Small intestine (tissue), 7 donors: ENCODE data around the gene MEG3. TPM values are rescaled to one million over a fixed set of nuclear protein-coding genes. Genes with fewer than 3 reads are reported as not detected.

Experiments used
- DNase-seq, 2 donors: peaks; one replicate each; pipeline versions ENCODE4 v3.0.0 to v3.0.0-alpha.2; 2013
- FAIRE-seq: peaks from 2 replicates; lab custom pipeline; 2012; peaks lifted over from hg19 to GRCh38; lab: Jason Lieb, UNC
- H3K27ac ChIP-seq, 3 donors: one replicate each; pipeline ENCODE4 v1.5.1; 2013; ENCODE audit warnings: low read length in 2 of 3, mild to moderate bottlenecking in 2 of 3, control low read depth in 1 of 3, inconsistent platforms in 1 of 3, low read depth in 1 of 3, moderate library complexity in 1 of 3
- H3K27me3 ChIP-seq, 3 donors: one replicate each; pipeline ENCODE4 v1.6.1; 2013; ENCODE audit warnings: low read length in 3 of 3, inconsistent platforms in 1 of 3; ENCODE audit not compliant: control insufficient read depth in 3 of 3, insufficient read depth in 3 of 3
- H3K36me3 ChIP-seq, 3 donors: one replicate each; pipeline ENCODE4 v1.6.1; 2013; ENCODE audit warnings: low read length in 3 of 3, inconsistent platforms in 1 of 3, low read depth in 1 of 3, mild to moderate bottlenecking in 1 of 3, moderate library complexity in 1 of 3; ENCODE audit not compliant: control insufficient read depth in 3 of 3, insufficient read depth in 2 of 3
- H3K4me1 ChIP-seq, 3 donors: one replicate each; pipeline ENCODE4 v1.6.1; 2013; ENCODE audit warnings: low read length in 2 of 3, inconsistent platforms in 1 of 3, low read depth in 1 of 3, mild to moderate bottlenecking in 1 of 3, moderate library complexity in 1 of 3; ENCODE audit not compliant: control insufficient read depth in 3 of 3, insufficient read depth in 2 of 3
- H3K4me3 ChIP-seq, 3 donors: one replicate each; pipeline ENCODE4 v1.5.1; 2013; ENCODE audit warnings: low read length in 3 of 3, control low read depth in 1 of 3, inconsistent platforms in 1 of 3, low read depth in 1 of 3, mild to moderate bottlenecking in 1 of 3, moderate library complexity in 1 of 3
- H3K9me3 ChIP-seq, 2 donors: one replicate each; pipeline ENCODE4 v1.6.1; 2013; ENCODE audit warnings: low read depth in 1 of 2, low read length in 1 of 2; ENCODE audit not compliant: control insufficient read depth in 2 of 2, insufficient read depth in 1 of 2
- WGBS, 3 donors: extraction: QIAGEN DNeasy Blood & Tissue Kit; methylation state at CpG; one replicate each; pipeline ENCODE4 v1.1.7; 2013; 5-methylcytosine and 5-hydroxymethylcytosine counted together
- polyA plus RNA-seq, 4 donors: library from polyadenylated mRNA; stranded (reverse) in 3 of 4; unstranded in 1 of 4; fragments of 200-250 nt in 3 of 4; fragments of 120-200 nt in 1 of 4; gene quantifications; one replicate each; pipeline versions ENCODE4 v1.2.1 to v1.2.3, GENCODE V29; 2013
- donor health status: healthy with polysubstance abuse.
- donor health status: control.
- donor health status: control.
- donor health status: Bipolar disorder and iron deficiency.
- donor health status: healthy.

MEG3 gene
- polyA plus RNA-seq, 4 donors: 5.1 to 86.5 (median 14.6) TPM

DNA sequence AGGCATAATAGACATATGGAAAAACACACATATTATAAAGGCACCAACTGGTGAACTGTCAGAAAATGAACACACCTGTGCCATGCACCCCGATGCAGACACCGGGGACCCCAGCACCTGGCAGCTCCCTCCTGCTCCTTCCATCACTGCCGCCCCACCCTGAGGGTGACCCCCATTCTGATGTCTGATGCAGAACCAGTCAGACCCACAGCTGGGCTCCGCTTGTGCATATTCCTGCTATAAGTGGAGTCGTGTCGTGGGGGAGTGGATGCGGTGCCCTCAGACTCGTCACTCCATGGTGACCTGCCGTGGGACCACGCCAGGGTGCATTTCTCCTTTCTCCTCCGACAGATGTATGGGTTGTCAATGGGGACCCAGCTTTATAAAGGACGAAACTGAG is 45.7 kb upstream of the MEG3 start:
- Histone ChIP-seq H3K27ac (no peak overlapping the region), H3K27me3 (no peaks in the 10 kb centered on the region), H3K9me3 (no peaks in the 10 kb centered on the region), H3K4me1 (peaks cover 0 to 3% (median 0%) of the 10 kb centered on the region in 3 donors), H3K4me3 (no peak overlapping the region), H3K36me3 (no peaks in the 10 kb centered on the region)
- DNase-seq (no peak), FAIRE-seq (no peak)
- 86 to 87% (median 86%) methylated on average over 12 of the region's 12 CpGs for WGBS, 3 donors

DNA sequence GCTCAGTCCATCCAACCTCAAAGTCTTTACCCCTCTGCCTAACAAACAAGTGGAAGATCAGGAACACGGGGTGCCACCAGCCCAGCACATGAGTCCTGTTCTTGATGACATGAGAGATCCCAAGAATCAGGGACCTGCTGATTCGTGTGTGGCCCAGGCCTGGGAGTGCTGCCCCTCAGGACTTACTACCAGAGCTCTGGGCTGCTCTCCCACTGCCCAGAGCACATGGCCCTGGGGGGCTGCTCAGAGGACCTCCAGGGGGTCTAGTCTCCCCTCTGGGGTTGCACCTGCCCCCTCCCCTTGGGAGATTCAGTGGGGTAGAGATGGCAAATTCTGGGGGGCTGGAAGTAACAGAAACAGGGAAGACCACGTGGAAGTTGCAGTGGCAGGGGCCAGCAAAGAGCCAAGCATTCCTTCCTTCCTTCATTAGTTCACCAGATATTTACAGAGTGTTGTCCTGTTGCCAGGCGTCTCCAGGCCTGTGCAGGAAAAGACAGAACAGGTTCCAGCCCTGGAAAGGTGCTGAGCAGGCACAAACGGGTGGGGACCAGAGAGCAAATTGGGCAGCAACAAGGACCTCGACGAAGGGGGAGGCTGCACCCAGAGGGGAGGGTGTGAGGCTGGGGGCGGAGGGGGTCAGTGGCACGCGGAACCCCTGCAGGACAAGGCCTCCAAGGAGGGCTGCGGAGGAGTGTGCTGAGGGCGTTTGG is 45.1 kb upstream of the MEG3 start:
- no peak overlapping the region for H3K4me3 ChIP-seq
- H3K4me1 ChIP-seq: no peaks in the 10 kb centered on the region
- H3K27me3 ChIP-seq: no peaks in the 10 kb centered on the region
- DNase-seq (no peak), FAIRE-seq (no peak)
- WGBS, 3 donors: 69 to 77% (median 77%) methylated on average over 12 of the region's 12 CpGs
- no peaks in the 10 kb centered on the region for H3K36me3 ChIP-seq
- no peak overlapping the region for H3K27ac ChIP-seq
- no peaks in the 10 kb centered on the region for H3K9me3 ChIP-seq

DNA sequence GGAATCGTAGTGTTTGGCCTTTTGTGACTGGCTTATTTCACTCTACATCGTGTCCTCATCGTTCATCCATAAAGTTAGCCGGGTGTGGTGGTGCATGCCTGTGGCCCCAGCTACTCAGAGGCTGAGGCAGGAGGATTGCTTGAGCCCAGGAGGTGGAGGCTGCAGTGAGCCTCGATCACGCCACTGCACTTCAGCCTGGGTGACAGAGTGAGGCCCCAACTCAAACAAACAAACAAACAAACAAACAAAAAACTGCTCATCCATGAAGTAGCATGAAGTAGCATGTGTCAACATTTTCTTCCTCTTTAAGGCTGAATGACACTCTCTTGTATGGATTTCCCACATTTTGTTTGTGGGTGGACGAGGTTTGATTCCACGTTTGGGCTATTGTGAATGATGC is 44.0 kb upstream of the MEG3 start:
- Histone ChIP-seq H3K4me1 (no peaks in the 10 kb centered on the region), H3K27me3 (no peaks in the 10 kb centered on the region), H3K9me3 (no peaks in the 10 kb centered on the region), H3K4me3 (no peak overlapping the region), H3K36me3 (no peaks in the 10 kb centered on the region), H3K27ac (no peak overlapping the region)
- FAIRE-seq: no peak
- no peak for DNase-seq
- WGBS, 3 donors: 76 to 88% (median 77%) methylated on average over 8 of the region's 8 CpGs

DNA sequence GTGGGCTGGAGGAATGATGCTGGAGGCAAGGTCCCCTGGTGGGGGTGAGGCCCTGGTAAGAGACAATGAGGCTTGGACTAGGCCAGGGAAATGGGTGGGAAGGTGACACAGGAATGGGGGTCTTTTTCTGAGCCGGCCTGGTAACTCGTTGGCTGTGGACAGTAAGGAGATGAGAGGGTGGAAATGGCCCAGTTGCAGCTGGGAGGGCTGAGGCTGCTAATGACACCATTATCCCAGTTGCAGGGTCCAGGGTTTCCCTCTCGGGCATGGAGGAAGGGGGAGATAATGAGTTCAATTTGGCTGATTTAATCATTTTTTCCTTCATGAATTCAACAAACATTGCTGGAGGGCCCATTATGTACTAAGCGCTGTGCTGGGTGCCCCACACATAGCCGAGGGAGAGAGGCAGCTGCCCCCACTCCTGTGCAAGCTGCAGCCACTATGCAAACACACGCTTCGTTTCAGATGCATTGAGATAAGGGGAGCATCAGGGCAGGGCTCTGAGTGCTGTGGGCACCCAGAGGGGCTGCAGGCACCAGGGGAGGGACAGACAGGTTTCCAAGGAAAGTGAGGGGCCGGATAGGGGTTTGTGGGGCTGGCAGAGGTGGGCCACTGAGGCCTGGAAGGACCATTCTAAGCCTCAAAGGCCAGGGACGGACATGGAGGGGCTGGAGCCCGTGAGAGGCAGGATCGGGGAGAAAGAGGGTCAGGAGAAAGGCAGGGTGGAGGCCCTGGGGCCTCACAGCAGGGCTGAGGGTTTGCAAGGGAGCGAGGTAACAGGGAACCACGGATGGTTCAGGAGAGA is 43.2 kb upstream of the MEG3 start:
- H3K27ac ChIP-seq: no peak overlapping the region
- no peaks in the 10 kb centered on the region for H3K27me3 ChIP-seq
- 52 to 66% (median 58%) methylated on average over 13 of the region's 13 CpGs for WGBS, 3 donors
- FAIRE-seq (no peak), DNase-seq (no peak)
- H3K4me1 ChIP-seq: no peaks in the 10 kb centered on the region
- H3K4me3 ChIP-seq: no peak overlapping the region
- H3K9me3 ChIP-seq: no peaks in the 10 kb centered on the region
- H3K36me3 ChIP-seq: no peaks in the 10 kb centered on the region

DNA sequence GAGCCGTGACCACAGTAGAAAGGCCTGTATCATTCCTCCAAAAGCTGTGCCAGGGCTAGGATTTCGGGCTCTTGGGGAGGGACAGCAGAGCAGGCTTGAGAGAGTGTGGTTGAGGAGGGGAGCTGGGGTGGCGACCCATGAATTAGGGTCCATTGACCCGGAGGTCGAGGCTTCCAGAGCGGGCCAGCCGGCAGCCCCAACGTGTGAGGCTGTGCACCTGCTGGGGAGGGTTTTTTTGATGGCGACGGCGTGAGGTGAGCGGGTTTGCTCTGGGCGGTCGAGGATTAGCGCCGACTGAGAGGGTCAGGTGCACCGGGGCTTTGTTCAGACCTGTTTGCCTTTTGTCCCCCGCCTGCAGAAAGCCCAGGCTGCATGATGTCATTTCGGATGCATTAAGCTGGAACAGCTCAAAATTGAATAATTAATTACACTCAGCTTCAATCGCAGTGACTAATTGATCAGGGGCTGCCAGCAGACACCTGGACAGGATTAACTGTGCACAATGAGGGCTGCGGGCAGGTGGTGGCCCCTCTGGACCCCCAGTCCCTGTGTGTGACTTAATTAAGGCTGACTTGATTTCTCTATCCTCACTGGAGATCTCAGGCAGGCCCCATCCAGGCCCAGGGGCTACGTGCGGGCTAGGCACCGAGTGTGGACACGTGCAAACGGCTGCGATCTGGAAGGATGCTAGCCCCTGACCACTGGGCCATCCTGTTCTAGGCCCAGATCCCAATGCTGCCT is 42.1 kb upstream of the MEG3 start:
- FAIRE-seq: no peak
- no peaks in the 10 kb centered on the region for H3K4me1 ChIP-seq
- H3K9me3 ChIP-seq: no peaks in the 10 kb centered on the region
- no peak for DNase-seq
- 81 to 87% (median 82%) methylated on average over 27 of the region's 27 CpGs for WGBS, 3 donors
- H3K36me3 ChIP-seq: no peaks in the 10 kb centered on the region
- H3K27ac ChIP-seq: no peak overlapping the region
- no peaks in the 10 kb centered on the region for H3K27me3 ChIP-seq
- no peak overlapping the region for H3K4me3 ChIP-seq

DNA sequence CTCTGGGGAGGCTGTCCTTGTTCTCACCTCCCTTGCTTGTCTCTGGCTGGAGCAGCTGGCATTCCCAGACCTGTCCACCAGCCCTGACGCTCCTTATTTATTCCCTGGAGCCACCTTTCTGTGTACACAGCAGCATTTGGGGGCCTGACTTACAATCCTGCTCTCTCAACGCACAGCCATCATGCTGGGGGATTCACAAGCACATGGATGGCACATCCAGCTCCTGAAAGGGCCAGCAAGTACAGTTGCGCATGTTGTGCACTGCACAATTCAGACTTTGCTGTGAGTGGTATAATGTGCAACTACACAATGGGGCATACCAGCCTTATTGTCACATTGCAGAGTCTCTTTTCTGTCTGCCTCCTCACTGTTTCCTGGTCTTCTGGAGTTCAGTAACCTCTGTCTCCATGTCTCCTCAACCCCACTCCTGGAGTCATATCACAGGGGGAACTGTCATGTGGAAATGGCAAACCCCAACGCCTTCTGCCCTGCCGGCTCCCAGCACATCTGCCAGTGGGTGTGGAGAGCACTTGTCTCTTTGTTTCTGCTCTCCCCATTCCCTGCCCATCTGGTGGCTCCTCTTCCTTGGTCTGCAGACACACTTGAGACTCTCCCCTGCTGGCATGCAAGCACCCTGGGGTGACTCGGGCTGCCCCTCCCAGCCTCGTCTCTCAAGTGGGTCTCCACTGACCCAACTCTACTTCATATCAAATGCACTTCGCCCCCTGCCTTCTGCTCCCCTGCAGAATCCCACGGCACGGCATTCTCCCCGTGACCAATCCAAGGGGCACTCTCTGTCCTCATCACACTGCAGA is 41.2 kb upstream of the MEG3 start:
- no peak overlapping the region for H3K4me3 ChIP-seq

DNA sequence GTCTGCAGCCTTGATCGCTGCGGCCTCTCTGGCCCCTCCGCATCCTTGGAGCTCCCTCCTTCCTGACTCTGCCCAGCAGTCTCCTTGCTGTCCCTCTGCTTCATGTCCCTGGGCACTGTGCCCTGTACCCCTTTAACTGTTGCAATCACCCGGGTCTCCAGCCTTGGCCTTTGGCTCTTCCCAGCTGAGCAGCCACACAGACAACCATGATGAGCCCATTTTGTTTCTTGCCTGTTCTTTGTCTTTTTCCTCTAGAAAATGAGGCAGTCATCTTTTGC is 40.6 kb upstream of the MEG3 start:
- no peak overlapping the region for H3K27ac ChIP-seq
- 66 to 87% (median 79%) methylated on average over 4 of the region's 4 CpGs for WGBS, 3 donors

More for the DNA sequence above, 41.2 kb upstream of the MEG3 start:
- no peak for DNase-seq
- H3K4me1 ChIP-seq: no peaks in the 10 kb centered on the region
- no peak overlapping the region for H3K27ac ChIP-seq
- H3K27me3 ChIP-seq: no peaks in the 10 kb centered on the region
- H3K36me3 ChIP-seq: no peaks in the 10 kb centered on the region
- H3K9me3 ChIP-seq: no peaks in the 10 kb centered on the region
- no peak for FAIRE-seq
- 61 to 81% (median 69%) methylated on average over 11 of the region's 11 CpGs for whole genome bisulfite sequencing, 3 donors

DNA sequence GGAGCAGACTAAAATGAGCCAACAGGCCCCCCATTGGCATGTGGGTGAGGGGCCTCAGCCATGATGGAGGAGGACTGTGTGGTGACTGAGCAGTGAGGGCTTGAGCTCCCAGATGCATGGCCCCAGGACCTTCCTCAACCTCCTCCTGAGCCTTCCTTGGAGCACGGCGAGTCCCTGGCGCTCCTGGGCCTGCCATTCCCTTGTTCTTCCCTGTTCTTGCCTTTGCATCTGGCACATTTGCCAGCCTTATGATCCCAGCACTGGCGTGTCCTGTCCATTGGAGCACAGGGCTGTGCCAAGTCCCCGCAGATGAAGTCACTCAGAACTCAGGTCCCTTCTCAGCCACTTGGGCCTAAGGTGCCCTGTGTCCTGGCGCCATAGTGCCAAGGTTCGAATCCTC is 40.3 kb upstream of the MEG3 start:
- no peak overlapping the region for H3K4me3 ChIP-seq
- no peak for FAIRE-seq
- 86 to 92% (median 88%) methylated on average over 7 of the region's 7 CpGs for WGBS, 3 donors
- no peaks in the 10 kb centered on the region for H3K4me1 ChIP-seq
- no peak for DNase-seq
- no peak overlapping the region for H3K27ac ChIP-seq
- no peaks in the 10 kb centered on the region for H3K9me3 ChIP-seq
- H3K27me3 ChIP-seq: no peaks in the 10 kb centered on the region
- H3K36me3 ChIP-seq: no peaks in the 10 kb centered on the region

More for the DNA sequence above, 40.6 kb upstream of the MEG3 start:
- H3K4me3 ChIP-seq: no peak overlapping the region
- FAIRE-seq: no peak
- no peaks in the 10 kb centered on the region for H3K4me1 ChIP-seq
- no peaks in the 10 kb centered on the region for H3K36me3 ChIP-seq
- H3K27me3 ChIP-seq: no peaks in the 10 kb centered on the region
- H3K9me3 ChIP-seq: no peaks in the 10 kb centered on the region
- no peak for DNase-seq
